T-cell (primary cell): Measurements from ENCODE around the gene TLL2. TPM values are rescaled to one million over a fixed set of nuclear protein-coding genes. Genes with fewer than 3 reads are reported as not detected.

Experiments used
- ATAC-seq, 4 experiments: fragments of 200-7000 bp in 3 of 4; fragments of 150-1000 bp in 1 of 4; cut with Tn5 transposase; replicated peaks in 1 of 4; 1 replicate in 3 of 4; 2 replicates in 1 of 4; pipeline ENCODE4 v1.10.0; 2021; ENCODE audit warnings: moderate library complexity in 3 of 4, mild to moderate bottlenecking in 2 of 4, moderate number of reproducible peaks in 1 of 4
- CTCF ChIA-PET, 2 donors: fragments of 300-600 bp; sonication (Branson Sonifier 250); formaldehyde crosslinking; loops; one replicate each; lab custom pipeline; 2022; ENCODE audit warnings: antibody characterized with exemption in 2 of 2; lab: Charles Lee
- POLR2A ChIA-PET, 2 donors: fragments of 300-600 bp; sonication (Branson Sonifier 250); formaldehyde crosslinking; loops; one replicate each; lab custom pipeline; 2022; ENCODE audit warnings: antibody characterized with exemption in 2 of 2; lab: Charles Lee
- DNase-seq, 35 experiments: peaks; one replicate each; pipeline versions ENCODE4 v3.0.0 to v3.0.0-alpha.2; 2013 to 2023
- H3K27ac ChIP-seq: one replicate; pipeline ENCODE4 v1.5.1; 2013; ENCODE audit warnings: low read length
- H3K27me3 ChIP-seq, 2 experiments: replicated peaks in 1 of 2; 1 replicate in 1 of 2; 2 replicates in 1 of 2; pipeline versions ENCODE4 v1.6.1 to v1.7.0; 2013; ENCODE audit warnings: low read length in 1 of 2, mixed read lengths in 1 of 2; ENCODE audit not compliant: control insufficient read depth in 2 of 2, insufficient read depth in 2 of 2; ENCODE audit errors: extremely low read depth in 1 of 2
- H3K36me3 ChIP-seq, 2 donors: 1 replicate in 1 of 2; 2 replicates in 1 of 2; pipeline versions ENCODE4 v1.6.1 to v1.7.0; 2013; ENCODE audit warnings: low read length in 1 of 2; ENCODE audit not compliant: control insufficient read depth in 2 of 2, insufficient read depth in 1 of 2; ENCODE audit errors: extremely low read depth in 1 of 2
- H3K4me1 ChIP-seq, 2 experiments: 1 replicate in 1 of 2; 2 replicates in 1 of 2; pipeline versions ENCODE4 v1.6.1 to v1.7.0; 2013; ENCODE audit warnings: low read length in 2 of 2, mixed read lengths in 1 of 2; ENCODE audit not compliant: insufficient read depth in 2 of 2, control insufficient read depth in 1 of 2; ENCODE audit errors: extremely low read depth in 1 of 2
- H3K4me3 ChIP-seq, 2 donors: 1 replicate in 1 of 2; 2 replicates in 1 of 2; pipeline versions ENCODE4 v1.5.1 to v1.7.0; 2013; ENCODE audit warnings: mild to moderate bottlenecking in 2 of 2, low read length in 1 of 2, moderate library complexity in 1 of 2; ENCODE audit not compliant: control insufficient read depth in 1 of 2; ENCODE audit errors: extremely low read depth in 1 of 2
- H3K9me3 ChIP-seq: 2 replicates; pipeline ENCODE4 v1.7.0; 2013
- H3K27ac Mint-ChIP-seq, 2 donors: one replicate each; pipeline ENCODE4 v1.8.0; 2020 to 2021; ENCODE audit warnings: mild to moderate bottlenecking in 2 of 2, mixed read lengths in 2 of 2
- H3K27me3 Mint-ChIP-seq, 2 donors: one replicate each; pipeline ENCODE4 v1.8.0; 2021 to 2022; ENCODE audit warnings: mixed read lengths in 2 of 2
- H3K36me3 Mint-ChIP-seq: one replicate; pipeline ENCODE4 v1.8.0; 2021; ENCODE audit warnings: mixed read lengths
- H3K4me1 Mint-ChIP-seq, 3 donors: one replicate each; pipeline ENCODE4 v1.8.0; 2020 to 2022; ENCODE audit warnings: mixed read lengths in 3 of 3, mild to moderate bottlenecking in 1 of 3
- H3K4me3 Mint-ChIP-seq, 3 donors: one replicate each; pipeline ENCODE4 v1.8.0; 2020 to 2022; ENCODE audit warnings: mild to moderate bottlenecking in 3 of 3, mixed read lengths in 3 of 3, moderate library complexity in 3 of 3
- H3K9me3 Mint-ChIP-seq, 3 donors: one replicate each; pipeline ENCODE4 v1.8.0; 2020 to 2022; ENCODE audit warnings: mixed read lengths in 3 of 3
- WGBS: methylation state at CpG from one replicate; pipeline ENCODE4 v1.1.5; 2013; ENCODE audit warnings: missing lambda C conversion rate; ENCODE audit not compliant: insufficient coverage; 5-methylcytosine and 5-hydroxymethylcytosine counted together
- total RNA-seq, 35 experiments: library from RNA in 6 of 35; stranded (reverse) in 6 of 35; fragments of 120-200 nt in 1 of 35; gene quantifications; one replicate each; pipeline versions ENCODE4 v1.2.1 to v1.2.4 and lab custom pipeline; 2013 to 2026

Gene TLL2
- total RNA-seq, 5 donors from 2014 or later (not counting 1 experiment from before 2014, with no cell fraction given) = 0.15 to 0.32 (median 0.23) TPM; not detected in 2

GRCh38 chr10:96333101-96333500 lies 180.6 kb downstream of the TLL2 start:
- Mint-ChIP-seq H3K27me3 (peaks cover 13 to 17% of the 10 kb centered on the region in 2 donors), H3K9me3 (no peaks in the 10 kb centered on the region), H3K4me1 (peaks cover 27 to 30% (median 28%) of the 10 kb centered on the region in 3 donors), H3K27ac (no peak overlapping the region), H3K4me3 (peak overlapping the region in 1 of 3 donors; percentile 49), H3K36me3 (no peaks in the 10 kb centered on the region)
- H3K27me3 ChIP-seq = peaks cover 0 to 6% of the 10 kb centered on the region in 2 experiments
- no peaks in the 10 kb centered on the region for H3K36me3 ChIP-seq
- H3K4me1 ChIP-seq = peaks cover 6% of the 10 kb centered on the region in 2 experiments
- H3K4me3 ChIP-seq = no peak overlapping the region
- no peak overlapping the region for H3K27ac ChIP-seq
- DNase-seq (peak in 1 of 35 experiments; percentile 32), ATAC-seq (peak in 3 of 4 experiments; percentile 53 to 83 (median 74))
- WGBS = no CpG with 5 or more reads among the region's 1 CpG
- ChIA-PET POLR2A (no interaction called here), CTCF (no interaction called here)
- no peaks in the 10 kb centered on the region for H3K9me3 ChIP-seq

GRCh38 chr10:96327462-96327861 lies 186.3 kb downstream of the TLL2 start:
- H3K9me3 ChIP-seq = no peaks in the 10 kb centered on the region
- H3K4me3 ChIP-seq = no peak overlapping the region
- ChIA-PET CTCF (no interaction called here), POLR2A (no interaction called here)
- no peak overlapping the region for H3K4me3 Mint-ChIP-seq
- WGBS = 89% methylated on average over 7 of the region's 7 CpGs
- H3K27me3 ChIP-seq = peaks cover 0 to 10% of the 10 kb centered on the region in 2 experiments
- peaks cover 8 to 12% of the 10 kb centered on the region in 2 donors for H3K27me3 Mint-ChIP-seq
- ATAC-seq (no peak), DNase-seq (no peak)
- no peak overlapping the region for H3K27ac ChIP-seq
- peaks cover 0 to 3% of the 10 kb centered on the region in 2 experiments for H3K4me1 ChIP-seq
- H3K36me3 Mint-ChIP-seq = peaks cover 3% of the 10 kb centered on the region
- H3K4me1 Mint-ChIP-seq = peaks cover 3 to 5% (median 4%) of the 10 kb centered on the region in 3 donors
- no peak overlapping the region for H3K27ac Mint-ChIP-seq
- H3K36me3 ChIP-seq = no peaks in the 10 kb centered on the region
- no peaks in the 10 kb centered on the region for H3K9me3 Mint-ChIP-seq

- no peaks in the 10 kb centered on the region for H3K4me1 Mint-ChIP-seq
- H3K27me3 Mint-ChIP-seq = peaks cover 5 to 8% of the 10 kb centered on the region in 2 donors
- no peak overlapping the region for H3K4me3 Mint-ChIP-seq
- WGBS = no CpG with 5 or more reads among the region's 4 CpGs
- peaks cover 0 to 8% of the 10 kb centered on the region in 2 experiments for H3K27me3 ChIP-seq
- H3K9me3 Mint-ChIP-seq = no peaks in the 10 kb centered on the region
- no peak overlapping the region for H3K27ac ChIP-seq
- CTCF ChIA-PET = interaction anchor here in 1 of 2 donors (0.6 kb wide), 1 partner anchor 98 kb away, joined by 4 read pairs; no protein-coding TSS in a partner anchor
- no peaks in the 10 kb centered on the region for H3K36me3 ChIP-seq
- DNase-seq (no peak), ATAC-seq (no peak)
- H3K36me3 Mint-ChIP-seq = peaks cover 3% of the 10 kb centered on the region
- H3K4me3 ChIP-seq = no peak overlapping the region
- H3K4me1 ChIP-seq = no peaks in the 10 kb centered on the region
- H3K27ac Mint-ChIP-seq = no peak overlapping the region
- POLR2A ChIA-PET = no interaction called here
- no peaks in the 10 kb centered on the region for H3K9me3 ChIP-seq
Measured at GRCh38 chr10:96325719-96326373, 187.9 kb downstream of the TLL2 start.

GRCh38 chr10:96324447-96324846 lies 189.3 kb downstream of the TLL2 start:
- Mint-ChIP-seq H3K36me3 (peaks cover 3% of the 10 kb centered on the region), H3K4me1 (no peaks in the 10 kb centered on the region), H3K9me3 (no peaks in the 10 kb centered on the region), H3K27me3 (peaks cover 10 to 12% of the 10 kb centered on the region in 2 donors), H3K4me3 (no peak overlapping the region), H3K27ac (no peak overlapping the region)
- POLR2A ChIA-PET = interaction anchor here in 1 of 2 donors (0.5 kb wide), 1 partner anchor 452 kb away, joined by 3 read pairs; no protein-coding TSS in a partner anchor
- CTCF ChIA-PET = interaction anchor here in 1 of 2 donors (1.3 kb wide), 1 partner anchor 95 kb away, joined by 5 read pairs; no protein-coding TSS in a partner anchor
- Histone ChIP-seq H3K27me3 (peaks cover 0 to 8% of the 10 kb centered on the region in 2 experiments), H3K4me1 (no peaks in the 10 kb centered on the region), H3K36me3 (no peaks in the 10 kb centered on the region), H3K27ac (no peak overlapping the region), H3K9me3 (no peaks in the 10 kb centered on the region), H3K4me3 (no peak overlapping the region)
- 77% methylated on average over 2 of the region's 2 CpGs for WGBS
- no peak for ATAC-seq
- no peak for DNase-seq

- Mint-ChIP-seq H3K9me3 (no peaks in the 10 kb centered on the region), H3K4me1 (no peaks in the 10 kb centered on the region), H3K27ac (no peak overlapping the region), H3K36me3 (peaks cover 3% of the 10 kb centered on the region), H3K4me3 (no peak overlapping the region), H3K27me3 (peaks cover 10 to 13% of the 10 kb centered on the region in 2 donors)
- H3K27ac ChIP-seq = no peak overlapping the region
- ATAC-seq = no peak
- no peaks in the 10 kb centered on the region for H3K9me3 ChIP-seq
- H3K27me3 ChIP-seq = peaks cover 0 to 2% of the 10 kb centered on the region in 2 experiments
- WGBS = no CpG with 5 or more reads among the region's 1 CpG
- ChIA-PET POLR2A (no interaction called here), CTCF (no interaction called here)
- H3K36me3 ChIP-seq = no peaks in the 10 kb centered on the region
- H3K4me1 ChIP-seq = no peaks in the 10 kb centered on the region
- no peak overlapping the region for H3K4me3 ChIP-seq
- no peak for DNase-seq
Measured at GRCh38 chr10:96322275-96322674, 191.5 kb downstream of the TLL2 start.

GRCh38 chr10:96321822-96322221 lies 191.9 kb downstream of the TLL2 start:
- CTCF ChIA-PET = no interaction called here
- Histone ChIP-seq H3K27ac (no peak overlapping the region), H3K9me3 (no peaks in the 10 kb centered on the region), H3K27me3 (peaks cover 0 to 2% of the 10 kb centered on the region in 2 experiments), H3K4me1 (no peaks in the 10 kb centered on the region), H3K4me3 (no peak overlapping the region), H3K36me3 (no peaks in the 10 kb centered on the region)
- POLR2A ChIA-PET = interaction anchor here in 1 of 2 donors (0.5 kb wide), 1 partner anchor 103 kb away, joined by 16 read pairs; no protein-coding TSS in a partner anchor
- H3K27ac Mint-ChIP-seq = no peak overlapping the region
- no peaks in the 10 kb centered on the region for H3K9me3 Mint-ChIP-seq
- peaks cover 10 to 14% of the 10 kb centered on the region in 2 donors for H3K27me3 Mint-ChIP-seq
- H3K4me3 Mint-ChIP-seq = no peak overlapping the region
- H3K36me3 Mint-ChIP-seq = peaks cover 3% of the 10 kb centered on the region
- WGBS = 60% methylated on average over 1 of the region's 5 CpGs
- ATAC-seq (no peak), DNase-seq (no peak)
- no peaks in the 10 kb centered on the region for H3K4me1 Mint-ChIP-seq
